IPS-NIHi7 (cell line): ENCODE results near the gene SPATA2L.
A peak's percentile ranks its signal among the peaks of the same experiment; 100 is the strongest.

Source experiments
- DNase-seq: peaks from one replicate; pipeline ENCODE4 v3.0.0; 2012; ENCODE audit warnings: mixed read lengths; ENCODE audit errors: extremely low spot score

The SPATA2L gene, protein sequence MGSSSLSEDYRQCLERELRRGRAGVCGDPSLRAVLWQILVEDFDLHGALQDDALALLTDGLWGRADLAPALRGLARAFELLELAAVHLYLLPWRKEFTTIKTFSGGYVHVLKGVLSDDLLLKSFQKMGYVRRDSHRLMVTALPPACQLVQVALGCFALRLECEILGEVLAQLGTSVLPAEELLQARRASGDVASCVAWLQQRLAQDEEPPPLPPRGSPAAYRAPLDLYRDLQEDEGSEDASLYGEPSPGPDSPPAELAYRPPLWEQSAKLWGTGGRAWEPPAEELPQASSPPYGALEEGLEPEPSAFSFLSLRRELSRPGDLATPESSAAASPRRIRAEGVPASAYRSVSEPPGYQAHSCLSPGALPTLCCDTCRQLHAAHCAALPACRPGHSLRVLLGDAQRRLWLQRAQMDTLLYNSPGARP

DNA sequence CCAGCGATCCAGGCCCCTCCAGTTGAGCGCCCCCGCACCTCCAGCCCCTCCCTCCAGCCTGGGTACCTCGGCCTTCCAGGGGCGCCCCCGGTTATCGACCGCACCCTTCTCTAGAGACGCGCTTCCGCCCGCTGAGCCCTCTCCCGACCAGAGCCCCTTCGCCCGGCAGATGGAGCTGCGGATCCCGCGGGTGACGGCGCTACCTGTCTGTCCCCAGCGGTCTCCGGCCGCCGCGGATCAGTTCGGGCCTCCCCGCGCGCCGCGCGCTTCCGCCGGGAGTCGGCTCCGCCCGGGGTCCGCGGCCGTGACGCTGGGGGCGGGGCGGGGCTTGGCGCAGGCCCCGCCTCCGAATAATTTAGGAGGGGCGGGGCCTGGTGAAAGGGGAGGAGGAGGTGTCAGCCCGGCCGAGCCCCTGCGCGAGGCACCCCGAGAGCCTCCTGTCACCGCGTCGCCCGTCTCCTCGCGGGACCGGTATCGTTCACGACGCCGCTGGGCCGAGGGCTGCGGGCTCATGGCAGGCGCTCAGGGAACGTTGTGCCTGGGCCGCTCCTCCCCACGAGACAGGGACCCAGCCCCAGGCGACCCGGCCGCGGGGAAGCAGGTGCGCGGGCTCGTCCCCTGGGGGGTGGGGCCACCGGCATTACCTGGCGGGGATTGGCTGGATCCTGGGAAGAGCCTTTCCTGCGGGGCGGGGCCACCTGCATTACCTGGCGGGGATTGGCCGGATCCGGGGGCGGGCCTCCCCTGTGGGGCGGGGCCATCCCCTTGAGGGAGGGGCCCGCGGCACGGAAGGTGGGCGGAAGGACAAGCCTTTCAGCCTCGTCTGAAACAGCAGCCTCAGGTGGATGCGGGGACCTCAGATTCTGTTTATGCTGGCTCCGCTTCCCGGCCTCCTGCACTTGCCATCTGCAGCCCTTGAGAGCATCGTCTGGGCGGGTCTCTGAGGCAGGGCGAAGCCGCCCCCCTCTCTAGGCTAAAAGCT, at the start of gene SPATA2L:
Gene SPATA2L (minus strand): TSS at position 281 of the 982 bp plus-strand sequence. CDS start 473 bp downstream, outside the sequence.
- peak; percentile 96 for DNase-seq

DNA sequence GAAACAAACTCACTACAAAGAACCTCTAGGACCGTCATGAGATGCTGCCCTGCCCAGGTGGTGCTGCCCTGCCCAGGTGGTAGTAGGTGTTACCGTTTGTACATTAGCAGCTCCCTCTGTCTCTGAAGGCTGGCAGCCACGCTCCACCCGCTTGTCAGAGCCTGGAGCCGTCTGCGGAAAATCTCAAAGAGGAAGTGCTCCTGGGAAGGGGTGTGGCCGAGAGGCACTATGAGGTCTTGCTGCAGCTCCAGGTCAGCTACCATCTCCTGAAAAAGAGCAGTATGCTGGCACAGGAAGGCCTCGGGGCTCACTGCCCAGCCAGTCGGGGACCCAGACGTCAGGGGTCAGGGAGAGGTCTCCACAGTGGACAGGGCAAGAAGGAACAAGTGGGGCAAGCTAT, 48.1 kb upstream of the SPATA2L start:
- no peak for DNase-seq

DNA sequence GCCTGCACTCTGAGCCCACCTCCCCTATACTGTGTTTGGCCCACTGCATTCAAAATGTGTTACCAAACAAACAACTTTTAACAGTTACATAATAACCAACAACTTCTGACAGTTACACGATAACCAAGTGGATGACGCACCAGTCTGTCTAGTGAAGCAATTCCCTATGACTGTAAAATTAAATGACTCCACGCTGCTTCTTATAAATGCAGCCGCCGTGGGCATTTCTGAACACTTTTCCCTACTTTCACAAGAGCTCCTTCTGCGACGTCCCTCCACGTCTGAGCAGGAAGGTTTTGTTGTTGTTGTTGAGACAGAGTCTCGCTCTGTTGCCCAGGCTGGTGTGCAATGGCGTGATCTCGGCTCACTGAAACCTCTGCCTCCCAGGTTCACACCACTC, 47.4 kb upstream of the SPATA2L start:
- DNase-seq, result no peak

DNA sequence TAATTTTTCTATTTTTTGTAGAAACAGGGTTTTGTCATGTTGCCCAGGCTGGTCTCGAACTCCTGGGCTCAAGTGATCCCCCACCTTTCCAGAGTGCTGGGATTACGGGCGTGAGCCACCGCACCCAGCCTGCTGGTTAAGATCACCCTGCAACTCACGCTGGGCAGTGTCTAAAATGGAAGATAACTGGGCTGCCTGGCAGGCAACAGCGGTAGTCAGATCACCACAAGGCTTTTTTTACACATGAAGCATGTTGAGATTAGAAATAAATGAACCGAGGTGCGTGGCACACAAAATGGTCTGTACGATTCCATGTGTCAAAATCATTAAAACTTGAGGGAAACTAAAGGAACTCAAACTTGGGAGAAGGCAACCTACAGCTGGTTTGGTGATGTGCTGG, 46.6 kb upstream of the SPATA2L start:
- no peak for DNase-seq

DNA sequence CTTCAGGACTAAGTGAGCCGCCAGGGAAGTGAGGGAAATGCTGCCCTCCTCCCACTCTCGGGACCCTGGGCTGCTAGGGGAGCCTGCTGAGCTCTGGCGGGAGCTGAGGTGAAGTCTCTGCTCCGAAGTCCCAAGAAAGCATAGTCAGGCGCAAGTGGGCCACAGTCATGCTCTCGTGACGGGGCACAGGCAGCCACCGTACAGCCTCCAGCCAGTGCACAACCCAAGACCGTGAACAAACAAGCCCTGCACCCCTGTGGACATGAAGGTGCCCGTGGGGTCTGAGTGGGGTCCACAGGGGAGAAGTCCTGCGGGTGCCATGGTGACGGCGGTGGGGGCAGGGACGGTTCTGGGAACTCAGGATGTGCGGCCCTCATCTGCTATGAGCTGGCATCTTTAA, 44.5 kb upstream of the SPATA2L start:
- no peak for DNase-seq

DNA sequence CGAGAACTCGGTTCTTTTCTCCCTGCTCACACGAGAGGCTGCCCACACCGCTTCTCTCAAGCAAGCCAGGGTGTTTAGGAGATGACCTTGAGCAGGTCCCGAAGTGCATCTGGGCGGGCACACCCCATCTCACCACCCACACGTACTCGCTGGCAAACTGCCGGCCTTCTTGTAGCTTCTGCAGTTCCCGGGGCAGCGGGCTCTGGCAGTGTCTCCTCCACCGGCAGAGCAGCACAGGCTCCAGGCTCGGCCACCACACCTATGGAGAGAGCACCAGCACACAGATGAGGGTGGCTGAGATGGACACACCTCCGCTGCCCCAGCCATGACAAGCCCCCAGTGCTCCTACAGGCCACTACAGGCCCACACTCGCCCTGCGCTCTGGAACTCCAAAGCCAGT, 43.3 kb upstream of the SPATA2L start:
- no peak for DNase-seq

DNA sequence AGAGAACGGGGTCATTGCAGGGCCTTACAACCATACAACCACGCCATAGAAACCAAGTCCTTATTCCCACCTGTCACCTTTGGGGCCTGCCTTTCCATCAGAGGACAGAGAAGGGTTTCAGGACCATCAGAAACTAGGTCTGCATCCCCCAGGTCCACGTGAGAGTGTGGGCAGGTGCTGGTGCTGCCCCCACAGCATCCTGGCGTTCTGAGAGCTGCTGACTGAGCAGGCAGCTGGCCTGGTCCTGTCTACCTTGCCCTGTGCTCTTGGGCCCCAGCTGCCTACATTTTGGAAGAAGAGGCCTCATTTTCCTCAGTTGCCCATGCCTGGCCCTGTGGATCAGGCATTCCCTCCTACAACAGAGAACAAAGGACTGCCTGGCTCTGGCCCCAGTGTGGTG, 41.4 kb upstream of the SPATA2L start:
- DNase-seq, result no peak

DNA sequence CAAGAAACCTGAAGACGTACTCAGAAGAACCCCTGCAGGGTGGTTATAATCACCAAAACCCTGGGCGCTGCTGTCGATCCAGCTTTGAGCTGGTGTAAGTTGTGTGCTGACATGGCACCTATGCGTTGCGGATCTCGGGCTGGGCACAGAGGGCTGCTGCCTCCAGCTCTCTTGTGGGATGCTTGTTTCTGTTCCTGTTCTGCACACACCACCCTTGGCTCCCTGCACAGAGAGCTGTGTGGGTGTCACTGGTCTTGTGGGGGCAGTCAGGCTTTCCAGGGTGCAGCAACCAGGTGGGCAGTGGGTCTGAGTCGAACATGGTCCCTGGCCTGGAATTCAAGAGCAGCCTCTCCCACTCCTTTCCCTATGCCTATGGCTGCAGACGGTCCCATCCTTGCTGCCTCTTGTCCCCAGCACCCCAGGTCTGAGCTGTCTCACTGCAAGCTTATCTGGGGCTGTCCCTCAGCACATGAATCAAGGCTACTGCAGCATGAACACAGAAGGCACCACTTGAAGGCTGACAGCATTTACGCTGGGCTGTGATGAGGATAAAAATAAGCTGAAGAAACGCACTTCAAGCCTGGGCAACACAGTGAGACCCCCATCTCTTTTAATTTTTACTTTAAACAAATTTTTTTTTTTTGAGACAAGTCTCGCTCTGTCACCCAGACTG, 40.0 kb upstream of the SPATA2L start:
- no peak for DNase-seq

DNA sequence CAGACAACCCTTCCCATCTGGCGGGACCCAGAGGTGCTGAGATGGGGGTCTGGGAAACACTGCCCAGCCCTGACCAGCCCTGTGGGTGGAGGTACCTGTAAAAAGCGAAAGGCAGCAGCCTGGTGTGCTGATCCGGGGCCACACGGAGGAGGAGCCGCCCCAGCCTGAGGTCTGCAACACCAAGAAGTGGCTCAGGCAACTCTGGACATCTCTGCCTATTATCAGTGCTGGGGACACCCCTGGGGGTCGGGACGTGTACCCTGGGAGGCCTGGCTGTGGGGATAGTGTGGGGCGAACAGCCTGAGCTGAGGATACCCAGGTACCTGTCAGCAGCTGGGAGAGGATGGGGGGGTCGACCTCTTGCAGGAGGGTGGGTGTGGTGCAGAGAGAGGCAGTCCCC, 37.9 kb upstream of the SPATA2L start:
- DNase-seq, result no peak

DNA sequence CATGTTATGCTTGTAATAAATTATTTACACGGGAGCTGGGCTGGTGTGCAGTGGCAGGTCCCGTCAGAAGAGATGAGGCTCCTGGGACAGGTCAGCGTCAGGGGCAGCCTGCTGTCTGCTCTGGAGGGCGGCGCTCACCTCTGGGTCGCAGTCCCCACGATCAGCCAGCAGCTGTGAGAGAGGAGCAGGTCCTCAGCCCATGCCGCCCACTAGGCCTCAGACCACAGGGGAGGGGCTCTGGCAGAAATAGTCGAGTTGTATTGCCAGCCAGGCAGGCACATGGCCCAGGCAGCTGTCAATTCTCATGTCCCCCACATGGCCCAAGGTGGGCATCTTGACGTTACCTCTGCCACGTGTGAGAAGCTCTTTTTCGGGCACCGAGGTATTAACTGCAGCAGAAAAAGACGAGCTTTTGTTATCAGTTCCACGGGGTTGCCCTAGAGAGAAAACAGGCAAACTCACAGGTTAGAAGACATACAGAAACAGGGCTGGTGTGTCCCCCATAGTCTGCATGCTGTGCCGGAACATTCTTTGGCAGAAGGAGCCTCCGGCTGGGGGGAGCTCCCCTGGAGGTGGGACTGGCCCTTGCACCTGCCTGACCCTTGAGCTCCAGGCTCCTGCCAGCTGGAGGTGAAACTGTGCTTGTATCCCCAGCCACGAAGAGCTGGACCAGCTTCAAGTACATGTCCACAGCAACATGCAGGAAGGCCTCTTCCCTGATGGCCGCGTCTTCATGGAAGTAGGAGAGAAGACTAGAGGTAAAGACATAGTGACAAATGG, 37.2 kb upstream of the SPATA2L start:
- DNase-seq, result no peak

DNA sequence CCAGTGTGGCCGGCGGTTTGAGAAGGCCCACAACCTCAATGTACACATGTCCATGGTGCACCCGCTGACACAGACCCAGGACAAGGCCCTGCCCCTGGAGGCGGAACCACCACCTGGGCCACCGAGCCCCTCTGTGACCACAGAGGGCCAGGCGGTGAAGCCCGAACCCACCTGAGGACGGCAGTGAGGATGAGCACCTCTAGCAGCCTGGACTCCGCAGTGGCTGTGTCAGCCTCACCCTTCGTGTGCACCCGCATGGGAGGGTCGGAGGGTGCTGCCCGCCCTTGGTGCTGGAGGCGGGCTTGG, 36.5 kb upstream of the SPATA2L start:
- no peak for DNase-seq

DNA sequence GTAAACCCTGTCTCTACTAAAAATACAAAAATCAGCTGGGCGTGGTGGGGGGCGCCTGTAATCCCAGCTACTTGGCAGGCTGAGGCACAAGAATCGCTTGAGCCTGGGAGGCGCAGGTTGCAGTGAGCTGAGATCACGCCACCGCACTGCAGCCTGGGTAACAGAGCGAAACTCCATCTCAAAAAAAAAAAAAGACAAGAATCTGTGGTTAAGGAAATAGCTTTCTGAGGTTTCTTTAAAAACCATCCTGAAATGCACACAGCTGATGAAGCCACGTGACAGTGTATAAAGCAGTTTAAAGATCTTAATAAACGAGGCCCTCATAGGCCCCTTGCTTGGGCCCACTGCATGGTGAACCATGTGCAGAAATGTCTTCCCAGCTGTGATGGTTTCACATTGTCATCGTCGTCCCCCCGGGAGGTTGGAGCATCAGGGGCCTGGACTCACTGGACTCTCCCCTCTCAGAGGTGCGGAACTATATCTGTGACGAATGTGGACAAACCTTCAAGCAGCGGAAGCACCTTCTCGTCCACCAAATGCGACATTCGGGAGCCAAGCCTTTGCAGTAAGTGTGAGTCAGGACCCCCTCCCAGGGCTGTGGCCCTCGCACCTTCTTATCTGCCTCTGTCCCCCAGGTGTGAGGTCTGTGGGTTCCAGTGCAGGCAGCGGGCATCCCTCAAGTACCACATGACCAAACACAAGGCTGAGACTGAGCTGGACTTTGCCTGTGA, 36.0 kb upstream of the SPATA2L start:
- DNase-seq, result no peak

DNA sequence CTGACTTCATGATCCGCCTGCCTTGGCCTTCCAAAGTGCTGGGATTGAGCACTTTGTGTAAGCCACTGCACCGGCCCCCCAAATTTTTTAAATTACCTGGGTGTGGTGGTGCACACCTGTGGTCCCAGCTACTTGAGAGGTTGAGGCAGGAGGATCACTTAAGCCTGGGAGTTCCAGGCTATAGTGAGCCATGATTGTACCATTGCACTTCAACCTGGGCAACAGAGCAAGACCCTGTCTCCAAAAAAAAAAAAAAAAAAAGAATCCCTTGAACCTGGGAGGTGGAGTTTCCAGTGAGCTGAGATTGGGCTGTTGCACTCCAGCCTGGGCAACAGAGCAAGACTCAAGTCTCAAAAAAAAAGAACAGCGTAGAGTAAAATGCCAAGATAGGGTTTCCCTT, 35.0 kb upstream of the SPATA2L start:
- DNase-seq, result no peak

DNA sequence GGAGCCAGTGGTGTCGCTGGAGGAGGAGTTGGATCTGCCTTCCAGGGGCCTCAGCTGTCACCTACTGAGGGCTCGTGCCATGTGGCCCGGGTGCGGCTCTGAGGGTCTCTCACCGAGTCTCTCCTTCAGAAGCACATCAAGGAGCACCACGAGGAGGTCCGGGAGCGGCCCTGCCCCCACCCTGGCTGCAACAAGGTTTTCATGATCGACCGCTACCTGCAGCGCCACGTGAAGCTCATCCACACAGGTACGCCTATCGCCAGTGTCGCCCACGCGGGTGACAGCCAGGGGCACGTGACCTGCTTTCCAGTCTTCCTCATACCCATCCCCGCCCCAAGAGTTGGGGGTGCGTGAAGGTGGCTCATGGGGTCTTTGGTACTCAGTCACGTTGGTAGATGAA, 32.3 kb upstream of the SPATA2L start:
- no peak for DNase-seq

DNA sequence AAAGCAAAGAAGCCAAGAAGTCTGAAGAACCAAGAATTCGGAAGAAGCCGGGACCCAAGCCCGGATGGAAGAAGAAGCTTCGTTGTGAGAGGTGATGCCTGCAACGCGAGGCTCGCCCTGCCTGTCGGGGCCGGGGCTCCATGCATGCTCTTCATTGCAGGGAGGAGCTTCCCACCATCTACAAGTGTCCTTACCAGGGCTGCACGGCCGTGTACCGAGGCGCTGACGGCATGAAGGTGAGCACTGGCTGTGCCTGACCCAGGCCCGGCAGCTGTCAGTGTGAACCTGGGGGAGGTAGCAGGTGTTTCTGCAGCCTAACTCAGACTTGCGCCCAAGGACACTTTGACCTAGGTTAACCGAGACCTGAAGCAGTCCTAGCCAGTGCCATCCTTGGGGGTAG, 31.8 kb upstream of the SPATA2L start:
- no peak for DNase-seq

DNA sequence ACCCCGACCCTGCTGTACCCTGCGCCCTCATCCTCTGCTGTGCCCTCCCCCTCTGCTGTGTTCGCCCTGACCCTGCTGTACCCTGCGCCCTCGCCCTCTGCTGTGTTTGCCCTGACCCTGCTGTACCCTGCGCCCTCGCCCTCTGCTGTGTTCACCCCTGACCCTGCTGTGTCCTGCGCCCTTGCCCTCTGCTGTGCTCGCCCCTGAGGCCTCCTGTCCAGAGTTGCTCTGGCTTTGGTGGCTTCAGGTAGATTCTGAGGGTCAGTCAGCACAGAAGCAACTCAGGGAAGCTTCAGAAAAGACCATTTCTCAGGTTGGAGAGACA, 31.4 kb upstream of the SPATA2L start:
- no peak for DNase-seq

DNA sequence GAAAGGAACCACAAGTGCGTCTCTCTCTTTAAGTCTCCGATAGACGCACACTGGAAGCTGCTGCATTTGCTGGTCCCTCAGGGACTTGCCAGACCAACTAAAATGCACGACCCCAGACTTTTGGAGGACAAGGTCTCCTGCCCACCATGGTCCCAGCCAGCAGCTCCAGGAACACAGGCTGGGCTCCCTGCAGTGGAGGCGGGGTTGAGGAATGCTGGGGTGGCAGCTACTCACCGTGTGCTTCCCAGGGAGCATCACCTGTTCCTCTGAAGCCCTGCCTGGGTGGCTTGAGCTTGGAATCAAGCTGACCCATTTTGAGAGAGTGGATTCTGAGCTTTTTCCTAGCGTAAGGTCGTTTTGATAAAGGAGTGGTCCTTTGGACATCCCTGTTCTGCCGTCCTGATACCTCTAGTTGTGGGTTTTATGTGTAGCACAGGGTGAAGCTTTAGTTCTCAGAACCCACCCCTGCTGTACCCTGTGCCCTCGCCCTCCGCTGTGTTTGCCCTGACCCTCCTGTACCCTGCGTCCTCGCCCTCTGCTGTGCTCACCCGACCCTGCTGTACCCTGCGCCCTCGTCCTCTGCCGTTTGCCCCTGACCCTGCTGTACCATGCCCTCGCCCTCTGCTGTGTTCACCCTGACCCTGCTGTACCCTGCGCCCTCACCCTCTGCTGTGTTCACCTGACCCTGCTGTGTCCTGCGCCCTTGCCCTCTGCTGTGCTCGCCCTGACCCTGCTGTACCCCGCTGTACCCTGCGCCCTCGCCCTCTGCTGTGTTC, 30.8 kb upstream of the SPATA2L start:
- DNase-seq, result no peak

DNA sequence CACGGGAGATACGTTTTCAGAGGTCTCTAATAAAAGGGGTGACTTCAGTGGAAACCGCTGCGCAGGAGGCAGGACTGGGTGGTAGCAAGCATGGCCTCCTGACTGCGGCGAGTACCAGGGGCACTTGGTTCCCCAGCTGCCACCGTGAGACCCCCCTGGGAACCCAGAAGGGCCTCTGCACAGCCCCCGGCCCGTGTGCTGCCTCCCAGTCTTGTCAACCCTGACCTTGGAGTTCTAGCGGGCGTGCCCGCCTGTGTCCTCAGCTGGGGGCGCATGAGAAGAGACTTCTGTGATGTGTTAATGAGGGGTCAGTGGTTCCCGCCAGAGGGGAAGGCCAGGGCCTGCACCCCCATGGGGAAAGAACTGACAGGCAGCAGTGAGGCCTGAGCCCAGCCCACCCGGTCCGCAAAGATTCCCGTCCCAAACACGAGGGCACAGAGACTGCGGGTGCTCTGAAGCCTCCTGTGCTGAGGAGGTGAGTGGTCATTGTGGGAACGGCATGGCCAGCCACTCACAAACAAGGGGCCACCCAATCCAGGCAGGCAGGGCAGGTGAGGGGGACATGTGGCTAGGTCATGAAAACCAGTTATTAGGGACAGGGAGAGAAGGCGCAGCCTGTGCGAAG, 29.2 kb upstream of the SPATA2L start:
- DNase-seq, result no peak

DNA sequence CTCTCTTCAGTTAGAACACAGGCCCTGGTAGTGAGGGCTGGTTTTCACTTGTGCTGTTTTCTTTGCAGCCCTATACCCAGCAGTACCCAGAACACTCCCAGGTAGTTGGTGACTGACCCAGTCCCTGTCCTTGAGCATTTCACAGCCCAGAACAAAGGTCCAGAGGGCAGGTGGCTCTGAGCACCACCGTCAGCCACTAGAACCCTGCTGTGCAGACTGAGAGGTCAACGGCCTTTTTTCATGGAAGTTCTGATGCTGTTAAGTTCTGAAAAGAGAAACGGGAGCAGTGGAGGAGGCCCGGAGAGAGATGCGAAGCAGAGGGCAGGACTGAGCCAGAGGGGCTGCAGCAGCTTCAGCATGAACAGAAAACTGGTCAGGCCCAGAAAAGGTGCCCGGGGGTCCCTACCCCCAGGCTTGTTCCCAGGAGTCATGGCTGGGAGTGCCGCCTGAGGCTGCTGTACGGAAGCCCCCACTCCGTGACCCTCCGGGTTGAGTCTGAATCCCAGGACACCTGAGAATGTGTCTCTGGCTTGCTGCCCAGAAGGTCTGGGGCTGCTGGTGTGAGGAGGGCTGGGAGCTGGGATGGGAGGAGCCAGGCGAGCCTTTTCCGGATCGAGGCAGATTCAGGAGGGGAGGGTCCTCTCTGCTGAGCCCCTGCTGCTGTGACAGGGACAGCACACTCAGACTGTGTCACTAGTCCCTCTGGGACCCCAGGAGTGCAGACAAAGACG, 28.5 kb upstream of the SPATA2L start:
- no peak for DNase-seq
